Natural killer cell (primary cell): Measurements from ENCODE around the gene EFCAB6. TPM values are rescaled to one million over a fixed set of nuclear protein-coding genes. Genes with fewer than 3 reads are reported as not detected.

Source experiments
- ATAC-seq, 3 donors: fragments of 150-1000 bp in 2 of 3; fragments of 200-7000 bp in 1 of 3; cut with Tn5 transposase; 1 replicate in 1 of 3; 2 replicates in 2 of 3; pipeline ENCODE4 v1.10.0; 2021; ENCODE audit warnings: mild to moderate bottlenecking in 2 of 3, moderate library complexity in 2 of 3
- DNase-seq, 2 donors: peaks; one replicate each; pipeline versions ENCODE4 v3.0.0 to v3.0.0-alpha.2; 2013 to 2021; ENCODE audit warnings: mixed read lengths in 1 of 2
- H3K27ac ChIP-seq: one replicate; pipeline ENCODE4 v1.5.1; 2013; ENCODE audit warnings: mild to moderate bottlenecking, low read length
- H3K27me3 ChIP-seq: one replicate; pipeline ENCODE4 v1.6.1; 2013; ENCODE audit warnings: low read length; ENCODE audit not compliant: control insufficient read depth, insufficient read depth
- H3K36me3 ChIP-seq: one replicate; pipeline ENCODE4 v1.6.1; 2013; ENCODE audit warnings: low read length; ENCODE audit not compliant: control insufficient read depth, insufficient read depth
- H3K4me1 ChIP-seq: one replicate; pipeline ENCODE4 v1.6.1; 2013; ENCODE audit warnings: low read length; ENCODE audit not compliant: control insufficient read depth, insufficient read depth
- H3K4me3 ChIP-seq: one replicate; pipeline ENCODE4 v1.5.1; 2013; ENCODE audit warnings: low read length
- H3K9me3 ChIP-seq: one replicate; pipeline ENCODE4 v1.6.1; 2013; ENCODE audit warnings: low read length; ENCODE audit not compliant: control insufficient read depth, insufficient read depth
- H3K27ac Mint-ChIP-seq, 2 donors: one replicate each; pipeline ENCODE4 v1.8.0; 2022; ENCODE audit warnings: mild to moderate bottlenecking in 2 of 2, mixed read lengths in 2 of 2, moderate library complexity in 1 of 2
- H3K27me3 Mint-ChIP-seq, 2 donors: one replicate each; pipeline ENCODE4 v1.8.0; 2022; ENCODE audit warnings: low read depth in 2 of 2, mixed read lengths in 2 of 2
- H3K36me3 Mint-ChIP-seq: one replicate; pipeline ENCODE4 v1.8.0; 2022; ENCODE audit warnings: mixed read lengths
- H3K4me1 Mint-ChIP-seq, 2 donors: one replicate each; pipeline ENCODE4 v1.8.0; 2022; ENCODE audit warnings: mixed read lengths in 2 of 2
- H3K4me3 Mint-ChIP-seq: one replicate; pipeline ENCODE4 v1.8.0; 2022; ENCODE audit warnings: mild to moderate bottlenecking, moderate library complexity, mixed read lengths
- H3K9me3 Mint-ChIP-seq, 2 donors: one replicate each; pipeline ENCODE4 v1.8.0; 2022; ENCODE audit warnings: mixed read lengths in 2 of 2
- CTCF ChIP-seq: fragments of 200-600 bp; IDR thresholded peaks from one replicate; pipeline ENCODE4 v1.8.0; 2022; ENCODE audit warnings: antibody characterized with exemption
- WGBS: methylation state at CpG from one replicate; pipeline ENCODE4 v1.1.7; 2013; ENCODE audit warnings: missing lambda C conversion rate; ENCODE audit not compliant: insufficient coverage; 5-methylcytosine and 5-hydroxymethylcytosine counted together
- intact Hi-C: fragments of 100-400 bp; cut with micrococcal nuclease; formaldehyde crosslinking; loops from one replicate; pipeline ENCODE4 v1.14.2; 2022
- total RNA-seq, 4 donors: library from RNA; stranded (reverse); fragments of 120-200 nt in 1 of 4; gene quantifications; one replicate each; pipeline versions ENCODE4 v1.2.3 to v1.2.4, GENCODE V29; 2013 to 2022

Gene EFCAB6
- total RNA-seq, 3 donors from 2014 or later (not counting 1 experiment from before 2014, with no cell fraction given), result 0.23 to 0.35 (median 0.26) TPM

DNA sequence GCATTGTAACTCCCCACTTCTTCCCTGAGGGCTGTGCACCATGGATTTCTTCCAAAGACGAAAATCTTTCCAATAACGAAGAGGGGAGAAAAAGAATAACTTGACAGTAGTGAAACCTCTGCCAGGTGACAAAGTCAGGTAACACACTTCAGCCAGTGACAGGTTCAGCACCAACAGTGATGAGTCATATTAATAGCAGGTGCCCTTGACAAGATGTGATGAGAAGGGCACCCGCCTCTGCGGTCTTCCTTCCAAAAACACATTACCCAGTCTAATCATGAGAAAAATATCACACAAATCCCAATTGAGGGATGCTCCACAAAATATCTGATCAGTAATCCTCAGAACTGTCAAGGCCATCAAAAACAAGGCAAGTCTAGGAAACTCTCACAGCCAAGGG is 157.8 kb downstream of the EFCAB6 start:
- Histone ChIP-seq H3K27ac (no peak overlapping the region), H3K4me1 (no peaks in the 10 kb centered on the region), H3K4me3 (no peak overlapping the region), H3K9me3 (no peaks in the 10 kb centered on the region), H3K27me3 (no peaks in the 10 kb centered on the region), H3K36me3 (no peaks in the 10 kb centered on the region)
- intact Hi-C loops, result no loop called here
- TF ChIP-seq CTCF, result no peak
- peaks cover 0 to 3% of the 10 kb centered on the region in 2 donors for H3K9me3 Mint-ChIP-seq
- ATAC-seq, result no peak
- no peak for DNase-seq
- peaks cover 22 to 25% of the 10 kb centered on the region in 2 donors for H3K27me3 Mint-ChIP-seq
- WGBS, result 88% methylated on average over 4 of the region's 4 CpGs
- H3K4me1 Mint-ChIP-seq, result no peaks in the 10 kb centered on the region
- no peaks in the 10 kb centered on the region for H3K36me3 Mint-ChIP-seq
- no peak overlapping the region for H3K27ac Mint-ChIP-seq
- no peak overlapping the region for H3K4me3 Mint-ChIP-seq

DNA sequence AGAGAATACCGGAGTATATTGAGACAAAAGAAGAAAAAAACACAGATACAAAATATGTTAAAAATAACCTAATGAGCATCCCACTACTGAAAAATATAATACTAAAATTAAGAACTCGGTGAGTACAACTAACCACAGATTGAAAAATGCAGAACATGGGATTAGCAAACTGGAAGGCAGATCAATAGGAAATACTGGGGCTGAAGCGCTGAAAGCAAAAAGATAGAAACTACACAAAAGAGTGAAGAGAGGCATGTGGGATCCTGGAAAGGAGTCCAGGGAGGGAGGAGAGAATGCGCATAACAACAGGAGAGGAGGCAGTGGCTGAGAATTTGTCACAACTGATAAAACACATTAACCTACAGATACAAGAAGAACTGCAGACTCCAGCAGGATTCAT is 159.3 kb downstream of the EFCAB6 start:
- Mint-ChIP-seq H3K9me3 (peaks cover 0 to 3% of the 10 kb centered on the region in 2 donors), H3K27ac (no peak overlapping the region), H3K36me3 (no peaks in the 10 kb centered on the region), H3K4me1 (no peaks in the 10 kb centered on the region), H3K4me3 (no peak overlapping the region), H3K27me3 (peaks cover 26 to 37% of the 10 kb centered on the region in 2 donors)
- intact Hi-C loops, result no loop called here
- TF ChIP-seq CTCF, result no peak
- WGBS, result 98% methylated on average over 3 of the region's 4 CpGs
- ATAC-seq (no peak), DNase-seq (no peak)
- H3K36me3 ChIP-seq, result no peaks in the 10 kb centered on the region
- no peaks in the 10 kb centered on the region for H3K4me1 ChIP-seq
- no peaks in the 10 kb centered on the region for H3K9me3 ChIP-seq
- no peak overlapping the region for H3K27ac ChIP-seq
- H3K4me3 ChIP-seq, result no peak overlapping the region
- H3K27me3 ChIP-seq, result no peaks in the 10 kb centered on the region

- Mint-ChIP-seq H3K4me1 (no peaks in the 10 kb centered on the region), H3K36me3 (peaks cover 11% of the 10 kb centered on the region), H3K4me3 (no peak overlapping the region), H3K9me3 (peaks cover 6 to 8% of the 10 kb centered on the region in 2 donors), H3K27ac (no peak overlapping the region), H3K27me3 (peaks cover 2 to 24% of the 10 kb centered on the region in 2 donors)
- Histone ChIP-seq H3K4me3 (no peak overlapping the region), H3K36me3 (no peaks in the 10 kb centered on the region), H3K4me1 (no peaks in the 10 kb centered on the region), H3K27ac (no peak overlapping the region), H3K9me3 (no peaks in the 10 kb centered on the region), H3K27me3 (no peaks in the 10 kb centered on the region)
- intact Hi-C loops, result no loop called here
- no peak for TF ChIP-seq CTCF
- 60% methylated on average over 5 of the region's 6 CpGs for WGBS
- ATAC-seq (no peak), DNase-seq (no peak)
Observed at GRCh38 chr22:43643387-43643786, 168.7 kb downstream of the EFCAB6 start.
